ENCODE data around the gene GHDC. TPM values are rescaled to one million over a fixed set of nuclear protein-coding genes. Genes with fewer than 3 reads are reported as not detected.

GHDC gene
- total and polyA plus RNA-seq, 7 donors, result 4.7 to 11.5 (median 7.7) TPM

GRCh38 chr17:42201458-42201772 is 7.1 kb upstream of the GHDC start:
- WGBS, 3 donors, result 87 to 90% (median 89%) methylated on average over 10 of the region's 10 CpGs
- H3K4me1 ChIP-seq, result no peaks in the 10 kb centered on the region
- TF ChIP-seq CTCF (IDR thresholded peaks at IDR 0.05), result no peak
- H3K36me3 ChIP-seq (ENCODE audit: insufficient read depth in 1 of 2, low read depth in 1 of 2), result peaks cover 0 to 72% of the 10 kb centered on the region in 2 donors
- H3K27me3 ChIP-seq (ENCODE audit: insufficient read depth in 3 of 3, low read length in 2 of 3), result no peaks in the 10 kb centered on the region
- no peak overlapping the region for H3K4me3 ChIP-seq
- no peaks in the 10 kb centered on the region for H3K9me3 ChIP-seq
- ATAC-seq (no peak), DNase-seq (no peak)
- no peak overlapping the region for H3K27ac ChIP-seq
- intact Hi-C loops (cut with DNase I), result no loop called here

DNA sequence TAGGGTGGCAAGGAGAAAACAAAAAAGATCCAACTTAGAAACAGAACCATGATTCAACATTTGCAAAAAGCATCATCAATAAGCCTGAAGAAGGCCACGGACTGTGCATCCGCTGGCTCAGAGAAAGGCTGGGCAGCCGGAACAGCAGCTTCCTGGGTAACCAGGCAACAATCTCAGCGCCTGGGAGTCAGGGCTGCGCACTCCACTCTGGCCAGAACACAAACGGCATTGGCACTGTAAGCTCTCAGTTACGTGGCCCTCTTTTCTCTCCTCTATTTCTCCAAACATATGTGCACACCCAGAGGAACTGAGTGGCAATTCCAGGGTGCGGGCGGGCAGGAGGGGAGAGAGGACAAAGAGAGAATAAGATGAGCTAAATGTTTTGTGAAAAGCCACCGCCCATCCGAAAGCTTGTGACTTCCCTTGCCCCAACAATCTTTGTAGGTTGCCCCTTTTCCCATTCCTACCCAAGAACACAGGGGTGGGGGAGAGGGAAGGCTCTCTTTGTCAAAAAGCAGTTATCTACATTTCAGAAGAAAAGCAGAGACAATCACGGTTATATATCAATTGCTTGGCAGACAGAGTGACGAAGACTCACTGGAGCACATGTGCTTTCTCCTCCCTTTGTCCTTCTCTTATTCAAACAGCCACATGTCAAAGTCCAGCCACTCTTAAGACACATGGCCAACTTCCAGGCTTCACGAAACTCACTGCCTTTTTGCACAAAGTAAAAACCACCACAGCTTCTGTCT is 6.6 kb upstream of the GHDC start:
- Histone ChIP-seq H3K36me3 (ENCODE audit: insufficient read depth in 1 of 2, low read depth in 1 of 2) (peaks cover 0 to 67% of the 10 kb centered on the region in 2 donors), H3K27ac (no peak overlapping the region)
- 71 to 78% (median 72%) methylated on average over 14 of the region's 14 CpGs for WGBS, 3 donors

DNA sequence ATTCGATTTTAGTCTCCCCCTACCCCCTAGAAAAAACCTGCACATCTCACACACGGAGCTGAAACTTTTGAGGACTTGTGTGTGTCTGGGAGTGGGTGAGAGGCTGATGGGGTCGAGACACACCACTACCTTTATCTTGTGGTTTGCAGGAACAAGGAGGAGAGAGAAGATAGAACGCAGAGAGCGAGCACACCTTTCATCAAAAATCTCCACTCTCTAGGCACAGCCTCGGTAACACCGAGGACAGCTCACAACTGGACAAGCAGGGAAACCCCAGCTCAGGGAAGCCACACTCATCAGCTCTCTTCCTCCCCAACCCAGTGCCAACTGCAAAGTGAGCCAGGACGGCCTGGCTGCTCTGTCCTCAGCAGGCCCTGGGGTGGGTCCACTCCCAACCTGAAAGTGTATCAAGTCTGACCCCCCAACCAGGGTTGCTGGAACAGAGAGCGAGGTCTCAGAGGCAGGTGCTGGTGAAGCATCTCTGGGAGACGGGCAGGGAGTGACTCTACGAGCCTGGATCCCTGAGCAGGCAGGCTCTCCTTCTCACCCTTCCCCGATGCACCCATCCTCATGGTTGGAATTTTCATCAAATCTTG is 5.2 kb upstream of the GHDC start:
- WGBS, 3 donors, result 76 to 83% (median 77%) methylated on average over 12 of the region's 12 CpGs
- no peak overlapping the region for H3K27ac ChIP-seq
- no peak overlapping the region for H3K4me3 ChIP-seq
- no peak for TF ChIP-seq CTCF (IDR thresholded peaks at IDR 0.05)
- no peaks in the 10 kb centered on the region for H3K4me1 ChIP-seq
- no peaks in the 10 kb centered on the region for H3K9me3 ChIP-seq
- peaks cover 0 to 53% of the 10 kb centered on the region in 2 donors for H3K36me3 ChIP-seq (ENCODE audit: insufficient read depth in 1 of 2, low read depth in 1 of 2)
- intact Hi-C loops (cut with DNase I), result no loop called here
- no peak for DNase-seq
- H3K27me3 ChIP-seq (ENCODE audit: insufficient read depth in 3 of 3, low read length in 2 of 3), result no peaks in the 10 kb centered on the region
- ATAC-seq, result no peak

More for the DNA sequence above, 6.6 kb upstream of the GHDC start:
- H3K9me3 ChIP-seq, result no peaks in the 10 kb centered on the region
- TF ChIP-seq CTCF (IDR thresholded peaks at IDR 0.05), result no peak
- no peak overlapping the region for H3K4me3 ChIP-seq
- DNase-seq (no peak), ATAC-seq (no peak)
- H3K4me1 ChIP-seq, result no peaks in the 10 kb centered on the region
- intact Hi-C loops (cut with DNase I), result no loop called here
- H3K27me3 ChIP-seq (ENCODE audit: insufficient read depth in 3 of 3, low read length in 2 of 3), result no peaks in the 10 kb centered on the region

DNA sequence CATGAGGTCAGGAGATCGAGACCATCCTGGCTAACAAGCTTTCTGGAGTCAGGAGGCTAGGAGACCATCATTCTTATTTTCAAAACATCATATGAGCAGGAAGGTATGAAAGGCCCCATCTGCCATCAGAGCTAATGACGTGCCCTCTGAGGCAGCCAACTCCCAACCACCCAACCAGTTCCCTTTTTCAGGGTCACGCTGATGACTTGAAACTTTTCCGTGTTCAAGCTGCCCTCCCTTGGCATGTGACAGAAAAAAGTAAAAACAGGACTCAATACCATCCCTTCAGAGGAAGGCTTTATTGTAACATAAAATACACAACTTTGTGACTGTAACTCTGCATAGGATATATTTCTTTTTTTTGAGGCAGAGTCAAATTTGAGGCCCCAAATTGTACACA is 4.6 kb upstream of the GHDC start:
- ATAC-seq, result no peak
- H3K4me3 ChIP-seq, result no peak overlapping the region
- H3K9me3 ChIP-seq, result no peaks in the 10 kb centered on the region
- no peak for DNase-seq
- H3K4me1 ChIP-seq, result peaks cover under 1% of the 10 kb centered on the region
- intact Hi-C loops (cut with DNase I), result no loop called here
- no peaks in the 10 kb centered on the region for H3K27me3 ChIP-seq (ENCODE audit: insufficient read depth in 3 of 3, low read length in 2 of 3)
- no peak overlapping the region for H3K27ac ChIP-seq
- no peak for TF ChIP-seq CTCF (IDR thresholded peaks at IDR 0.05)
- WGBS, 3 donors, result 66 to 79% (median 74%) methylated on average over 4 of the region's 4 CpGs
- peaks cover 0 to 47% of the 10 kb centered on the region in 2 donors for H3K36me3 ChIP-seq (ENCODE audit: insufficient read depth in 1 of 2, low read depth in 1 of 2)

All from psoas muscle (tissue), 8 donors.